Islet of Langerhans (tissue), 1 donor: ENCODE data around the gene SECISBP2L.

Experiments used
- FAIRE-seq: peaks from one replicate; lab custom pipeline; 2011; peaks lifted over from hg19 to GRCh38; lab: Jason Lieb, UNC

SECISBP2L gene

DNA sequence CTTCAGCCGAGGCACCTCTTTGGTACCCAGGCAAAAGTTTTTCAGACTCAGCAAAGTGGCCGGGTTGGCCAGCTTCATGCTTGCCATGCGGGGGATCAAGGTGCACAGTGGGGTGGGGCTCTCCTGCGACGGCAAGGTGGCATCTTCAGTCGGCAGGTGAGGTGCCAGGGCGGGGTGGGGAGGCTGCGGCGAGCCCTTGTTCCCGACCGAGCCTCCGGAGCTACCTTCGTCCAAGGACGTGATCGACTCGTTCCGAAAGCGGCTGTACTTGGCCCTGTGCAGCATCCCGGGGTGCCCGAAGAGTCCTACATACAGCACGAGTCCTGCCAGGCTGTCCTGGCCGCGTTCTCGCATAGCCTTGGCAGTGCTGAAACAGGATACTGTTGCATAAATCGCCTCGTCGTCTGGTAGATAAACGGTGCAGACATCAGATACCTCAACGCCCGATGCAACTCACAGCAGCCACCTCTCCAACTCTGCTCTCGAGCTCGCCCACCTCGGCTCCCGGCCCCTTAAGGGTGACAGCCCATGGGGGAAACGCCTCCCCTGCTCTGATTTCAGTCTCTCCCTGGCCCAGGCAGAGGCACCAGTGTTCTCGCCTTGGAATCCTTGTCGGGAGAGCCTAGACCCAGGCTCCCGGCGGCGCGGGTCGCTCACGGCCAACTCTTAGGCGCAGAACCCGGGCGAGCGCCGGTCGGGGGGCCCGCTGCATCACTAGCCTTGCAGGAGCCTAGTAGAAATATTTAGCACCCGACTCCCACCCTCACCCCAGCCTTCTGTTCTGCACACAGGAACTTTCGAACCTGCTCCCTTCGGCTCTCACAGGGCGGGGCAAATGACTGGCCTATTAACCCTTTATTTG is 83.4 kb downstream of the SECISBP2L start:
- no peak for FAIRE-seq

DNA sequence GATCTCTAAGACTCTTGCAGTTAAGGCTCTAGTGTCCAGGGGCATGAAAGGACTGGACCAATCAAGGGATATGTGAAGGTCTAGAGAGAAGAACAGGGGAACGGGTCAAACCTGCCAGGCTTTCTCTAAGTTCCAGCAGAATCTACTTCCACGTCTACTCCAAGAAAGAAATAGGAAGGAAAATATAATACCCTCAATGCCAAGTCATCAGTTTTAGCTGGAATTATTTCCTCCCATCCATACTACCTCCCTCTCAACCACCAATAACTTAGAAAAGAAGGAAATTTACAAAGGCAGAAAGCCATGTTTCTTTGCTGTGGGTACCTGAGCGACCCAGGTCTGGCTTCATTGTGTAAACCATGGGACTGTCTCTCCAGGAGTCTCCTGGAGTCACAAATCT is 90.3 kb downstream of the SECISBP2L start:
- FAIRE-seq: no peak

DNA sequence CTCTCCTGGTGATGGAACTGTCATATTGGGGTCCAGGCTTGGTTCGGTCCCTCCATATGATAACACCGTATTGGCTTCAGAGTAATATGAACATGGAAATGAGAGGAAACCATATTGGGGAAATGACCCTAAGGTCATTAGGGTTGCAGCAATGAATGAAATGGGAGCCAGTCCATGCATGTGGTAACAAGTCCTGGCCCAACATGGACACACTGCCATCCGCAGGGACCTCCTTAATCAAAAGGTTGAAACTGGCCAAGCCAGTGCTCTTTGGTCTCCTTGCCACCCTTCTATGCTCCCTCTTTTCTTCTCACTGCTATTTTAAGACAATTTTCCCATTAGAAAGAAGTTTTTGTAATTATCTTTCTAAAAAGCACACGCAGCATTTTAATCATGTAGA is 90.9 kb downstream of the SECISBP2L start:
- no peak for FAIRE-seq

DNA sequence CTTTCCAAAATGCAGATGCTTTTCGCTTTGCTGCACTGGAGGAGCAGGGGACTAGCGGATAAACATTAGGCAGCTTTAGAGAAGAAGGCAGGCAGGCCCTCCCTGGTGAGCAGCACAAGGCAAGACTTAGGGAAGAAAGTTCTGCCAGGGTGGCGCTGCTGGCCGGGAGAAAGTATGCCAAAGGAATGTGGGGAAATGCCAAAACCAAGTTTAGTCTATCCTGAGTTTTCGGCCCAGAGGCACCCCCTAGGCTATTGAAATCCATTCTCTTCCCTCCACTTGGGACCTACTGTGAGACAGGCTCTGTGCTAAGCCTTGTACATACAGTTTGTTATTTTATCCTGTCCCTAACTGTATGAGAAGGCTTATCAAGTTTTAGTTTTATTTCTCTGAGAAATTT is 91.7 kb downstream of the SECISBP2L start:
- no peak for FAIRE-seq

DNA sequence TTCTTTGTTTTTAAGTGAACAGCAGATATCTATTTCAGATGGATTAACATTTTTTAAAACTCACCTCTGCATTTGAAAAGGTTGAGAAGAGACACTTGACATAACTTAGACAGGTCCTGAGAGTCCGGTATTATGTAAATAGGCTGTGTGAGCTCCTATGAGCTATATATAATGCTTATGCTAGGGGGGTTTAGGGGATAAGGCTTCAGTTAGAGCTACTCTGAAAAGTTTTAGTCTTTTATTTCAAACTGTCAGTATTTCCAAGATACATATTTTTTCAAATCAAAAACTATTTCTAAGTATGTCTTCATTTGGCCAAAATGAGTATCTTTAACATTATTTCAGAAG is 99.4 kb downstream of the SECISBP2L start:
- no peak for FAIRE-seq

DNA sequence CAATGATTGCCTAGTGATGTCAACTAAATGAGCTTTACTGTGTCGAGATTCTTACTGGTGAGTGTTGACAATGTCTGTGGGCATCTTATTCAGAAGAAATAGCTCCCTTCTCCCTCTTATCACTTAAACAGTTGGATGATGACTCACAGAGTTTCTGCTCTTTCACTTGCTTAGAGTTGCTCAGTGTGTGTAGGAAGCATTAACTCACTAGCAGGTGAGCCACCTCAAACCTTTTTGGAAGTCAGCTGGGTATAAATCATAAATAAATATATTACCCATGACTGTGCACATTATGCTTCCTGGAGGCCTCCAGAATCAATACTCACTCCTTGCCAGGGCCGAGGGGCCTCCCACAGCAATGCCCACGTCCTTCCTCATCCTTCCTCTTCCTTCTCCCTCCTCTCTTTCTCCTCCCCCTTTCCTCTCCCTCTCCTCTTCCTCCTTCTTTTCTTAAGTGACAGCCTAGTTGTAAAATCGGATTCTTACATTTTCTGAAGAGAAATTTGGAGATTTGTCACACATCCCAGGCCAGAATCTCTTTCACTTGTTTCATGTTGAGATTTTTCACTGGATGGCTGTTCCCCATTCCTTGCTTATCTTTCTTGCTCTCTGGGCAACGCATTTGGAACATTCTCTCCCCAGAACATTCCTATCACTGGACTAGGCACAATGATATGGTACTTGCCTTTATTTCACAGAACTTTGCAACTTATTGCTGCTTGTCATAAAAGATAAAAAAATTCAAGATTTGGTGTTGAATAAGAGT is 100.0 kb downstream of the SECISBP2L start:
- no peak for FAIRE-seq

DNA sequence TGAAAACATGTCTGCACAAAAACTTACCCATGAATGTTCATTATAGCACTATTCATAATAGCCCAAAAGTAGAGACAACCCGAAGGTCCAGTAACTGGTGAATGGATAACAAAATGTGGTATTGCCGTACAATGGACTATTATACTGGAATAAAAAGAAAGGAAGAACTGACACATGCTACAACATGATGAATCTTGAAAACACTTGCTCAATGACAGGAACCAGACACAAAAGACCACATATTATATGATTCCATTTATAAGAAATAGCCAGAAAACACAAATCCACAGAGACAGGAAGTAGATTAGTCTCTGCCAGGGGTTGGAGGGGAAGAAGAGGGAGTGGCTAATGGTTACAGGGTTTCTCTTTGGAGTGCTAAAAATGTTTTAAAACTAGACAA is 100.9 kb downstream of the SECISBP2L start:
- no peak for FAIRE-seq

DNA sequence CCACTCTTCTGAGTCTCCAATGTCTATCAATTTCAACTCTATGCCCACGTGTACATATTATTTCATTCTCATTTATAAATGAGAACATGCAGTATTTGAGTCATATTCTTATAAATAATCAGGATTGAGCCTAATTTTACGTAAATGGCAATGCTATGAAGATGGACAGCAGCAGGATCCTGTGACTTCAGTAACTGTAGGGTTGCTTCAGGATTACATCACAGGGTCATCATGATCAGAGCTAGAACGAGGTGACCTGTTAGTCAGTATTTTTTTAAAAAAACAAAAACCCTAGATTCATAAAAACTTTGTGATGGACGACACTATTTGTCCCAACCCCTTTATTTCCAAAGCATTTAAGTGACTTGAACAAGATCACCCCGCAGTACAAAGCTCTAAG is 104.3 kb downstream of the SECISBP2L start:
- FAIRE-seq: no peak

DNA sequence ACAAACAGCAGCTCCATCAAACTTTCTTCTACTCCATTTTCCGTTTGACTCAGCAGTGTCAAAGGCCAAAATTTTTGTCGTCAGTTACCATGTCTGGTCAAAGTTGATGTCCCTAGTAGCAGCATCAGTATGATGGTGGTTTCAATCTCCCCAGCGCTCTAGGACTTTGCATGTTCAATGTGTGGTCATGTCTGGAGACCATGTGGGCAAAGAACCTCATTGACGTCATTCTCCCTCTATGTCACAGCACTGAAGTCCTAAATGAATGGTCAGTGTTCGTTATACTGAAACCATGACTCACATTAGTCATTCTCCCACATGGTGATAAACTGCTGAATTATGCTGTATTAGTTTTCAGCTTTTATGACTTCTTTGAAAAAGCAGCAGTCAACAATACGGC is 105.7 kb downstream of the SECISBP2L start:
- FAIRE-seq: no peak

DNA sequence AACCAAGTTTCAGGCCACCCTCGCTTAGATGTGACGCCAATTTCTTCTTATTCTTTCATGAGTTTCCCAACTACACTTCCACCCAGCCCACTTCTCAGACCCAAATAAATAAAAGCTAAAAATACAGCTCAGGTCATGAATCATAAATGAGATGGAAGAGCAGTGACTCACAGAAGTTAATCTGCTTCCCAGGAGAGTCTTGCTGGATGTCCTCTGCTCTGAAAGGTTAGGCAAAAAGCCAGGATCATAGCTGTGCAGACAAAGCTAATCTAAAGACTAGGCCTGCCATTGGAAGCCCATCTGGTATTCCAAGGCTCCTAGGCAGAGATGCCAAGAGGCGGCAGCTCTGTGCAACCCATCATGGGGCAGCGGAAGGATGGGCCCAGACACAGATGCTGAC is 106.6 kb downstream of the SECISBP2L start:
- FAIRE-seq: no peak
